IMR-90 (cell line): Measurements from ENCODE around the gene AHNAK2.

ENCODE experiments used
- BHLHE40 ChIP-seq: fragments of 150-350 bp; IDR thresholded peaks from 2 replicates; pipeline ENCODE4 v1.6.1; 2016; ENCODE audit warnings: mild to moderate bottlenecking, low read depth, low read length
- CEBPB ChIP-seq: IDR thresholded peaks from 2 replicates; pipeline ENCODE4 v1.6.1; 2012; ENCODE audit warnings: low read depth, low read length, improper control_type of control experiment
- CHD1 ChIP-seq: IDR thresholded peaks from 2 replicates; pipeline ENCODE4 v1.6.1; 2012; ENCODE audit warnings: low read depth, low read length, improper control_type of control experiment
- CTCF ChIP-seq: conservative IDR thresholded peaks from 2 replicates; pipeline ENCODE4 v1.5.1; 2012; ENCODE audit warnings: mild to moderate bottlenecking, low read depth, low read length, improper control_type of control experiment
- ELK1 ChIP-seq: fragments of 150-350 bp; IDR thresholded peaks from 2 replicates; pipeline ENCODE4 v1.6.1; 2016; ENCODE audit warnings: low read depth, mild to moderate bottlenecking, low read length, moderate library complexity, borderline replicate concordance
- FOS ChIP-seq: fragments of 150-350 bp; IDR thresholded peaks from 2 replicates; pipeline ENCODE4 v1.6.1; 2016; ENCODE audit warnings: low read depth, low read length
- MAFK ChIP-seq: IDR thresholded peaks from 2 replicates; pipeline ENCODE4 v1.6.1; 2012; ENCODE audit warnings: low read depth, low read length, improper control_type of control experiment
- POLR2A ChIP-seq: IDR thresholded peaks from 2 replicates; pipeline ENCODE4 v1.6.1; 2012; ENCODE audit warnings: mild to moderate bottlenecking, low read depth, low read length
- SMC3 ChIP-seq: fragments of 150-350 bp; IDR thresholded peaks from 2 replicates; pipeline ENCODE4 v1.6.1; 2016; ENCODE audit warnings: low read depth, mild to moderate bottlenecking, antibody characterized with exemption, low read length, moderate library complexity
- USF2 ChIP-seq: fragments of 150-350 bp; IDR thresholded peaks from 2 replicates; pipeline ENCODE4 v1.6.1; 2017; ENCODE audit warnings: mild to moderate bottlenecking, antibody characterized with exemption, low read length, low read depth

GRCh38 chr14:105026802-105027563 is 48.8 kb upstream of the AHNAK2 start:
- TF ChIP-seq CTCF (no peak), MAFK (no peak), BHLHE40 (no peak), USF2 (no peak), ELK1 (no peak), POLR2A (no peak), CHD1 (no peak), CEBPB (no peak), SMC3 (no peak), FOS (no peak)
